Measurements from ENCODE around the gene ATP11A. TPM values are rescaled to one million over a fixed set of nuclear protein-coding genes. Genes with fewer than 3 reads are reported as not detected.

Gene ATP11A
- total RNA-seq, 1 experiment from 2014 or later, result 232 TPM

- Mint-ChIP-seq H3K36me3 (ENCODE audit: insufficient read depth, unreplicated experiment) (peaks cover 68% of the 10 kb centered on the region), H3K27ac (ENCODE audit: unreplicated experiment) (no peak overlapping the region), H3K4me1 (ENCODE audit: low read depth, unreplicated experiment) (no peaks in the 10 kb centered on the region), H3K27me3 (ENCODE audit: insufficient read depth, unreplicated experiment) (no peaks in the 10 kb centered on the region), H3K4me3 (ENCODE audit: unreplicated experiment) (no peak overlapping the region), H3K9me3 (ENCODE audit: unreplicated experiment) (no peaks in the 10 kb centered on the region)
- BruUV-seq (replicated peaks), result no TSS peak
- Histone ChIP-seq H3K4me3 (ENCODE audit: low read depth, low read length) (no peak overlapping the region), H3K9me3 (no peaks in the 10 kb centered on the region), H3K27me3 (replicated peaks; ENCODE audit: control insufficient read depth, insufficient read depth, low read length) (no peaks in the 10 kb centered on the region), H3K4me1 (no peaks in the 10 kb centered on the region), H3K36me3 (ENCODE audit: control insufficient read depth, insufficient read depth, low read length) (no peaks in the 10 kb centered on the region; the same call in 1 of the 2 replicates)
- ChIA-PET CTCF (no interaction called here), POLR2A (no interaction called here)
- intact Hi-C loops (cut with micrococcal nuclease; ENCODE audit: unreplicated experiment), result no loop called here
- no peak for DNase-seq
- TF ChIP-seq CTCF (IDR thresholded peaks at IDR 0.05; ENCODE audit: insufficient read depth in 1 of 2, low read depth in 1 of 2, low read length in 1 of 2, severe bottlenecking in 1 of 2, unreplicated experiment in 1 of 2), result no peak
Measured at GRCh38 chr13:112772539-112772909, 82.7 kb downstream of the ATP11A start.

GRCh38 chr13:112772929-112773328 lies 83.1 kb downstream of the ATP11A start:
- no peak for TF ChIP-seq CTCF (IDR thresholded peaks at IDR 0.05; ENCODE audit: insufficient read depth in 1 of 2, low read depth in 1 of 2, low read length in 1 of 2, severe bottlenecking in 1 of 2, unreplicated experiment in 1 of 2)
- Histone ChIP-seq H3K9me3 (no peaks in the 10 kb centered on the region), H3K4me1 (no peaks in the 10 kb centered on the region), H3K36me3 (ENCODE audit: control insufficient read depth, insufficient read depth, low read length) (no peaks in the 10 kb centered on the region; the same call in 1 of the 2 replicates), H3K4me3 (ENCODE audit: low read depth, low read length) (no peak overlapping the region), H3K27me3 (replicated peaks; ENCODE audit: control insufficient read depth, insufficient read depth, low read length) (no peaks in the 10 kb centered on the region)
- intact Hi-C loops (cut with micrococcal nuclease; ENCODE audit: unreplicated experiment), result no loop called here
- no peaks in the 10 kb centered on the region for H3K27me3 Mint-ChIP-seq (ENCODE audit: insufficient read depth, unreplicated experiment)
- BruUV-seq (replicated peaks), result no TSS peak
- CTCF ChIA-PET, result no interaction called here
- no peak overlapping the region for H3K4me3 Mint-ChIP-seq (ENCODE audit: unreplicated experiment)
- no peak for DNase-seq
- H3K4me1 Mint-ChIP-seq (ENCODE audit: low read depth, unreplicated experiment), result no peaks in the 10 kb centered on the region
- POLR2A ChIA-PET, result no interaction called here
- H3K9me3 Mint-ChIP-seq (ENCODE audit: unreplicated experiment), result no peaks in the 10 kb centered on the region
- H3K27ac Mint-ChIP-seq (ENCODE audit: unreplicated experiment), result no peak overlapping the region
- peaks cover 68% of the 10 kb centered on the region for H3K36me3 Mint-ChIP-seq (ENCODE audit: insufficient read depth, unreplicated experiment)

- POLR2A ChIA-PET, result no interaction called here
- no peaks in the 10 kb centered on the region for H3K4me1 ChIP-seq
- Mint-ChIP-seq H3K36me3 (ENCODE audit: insufficient read depth, unreplicated experiment) (peaks cover 67% of the 10 kb centered on the region), H3K9me3 (ENCODE audit: unreplicated experiment) (no peaks in the 10 kb centered on the region), H3K27ac (ENCODE audit: unreplicated experiment) (no peak overlapping the region), H3K4me3 (ENCODE audit: unreplicated experiment) (no peak overlapping the region), H3K27me3 (ENCODE audit: insufficient read depth, unreplicated experiment) (no peaks in the 10 kb centered on the region), H3K4me1 (ENCODE audit: low read depth, unreplicated experiment) (no peaks in the 10 kb centered on the region)
- no peaks in the 10 kb centered on the region for H3K9me3 ChIP-seq
- intact Hi-C loops (cut with micrococcal nuclease; ENCODE audit: unreplicated experiment), result no loop called here
- no peak overlapping the region for H3K4me3 ChIP-seq (ENCODE audit: low read depth, low read length)
- no peaks in the 10 kb centered on the region for H3K27me3 ChIP-seq (replicated peaks; ENCODE audit: control insufficient read depth, insufficient read depth, low read length)
- DNase-seq, result no peak
- H3K36me3 ChIP-seq (ENCODE audit: control insufficient read depth, insufficient read depth, low read length), result no peaks in the 10 kb centered on the region; the same call in 1 of the 2 replicates
- BruUV-seq (replicated peaks), result no TSS peak
- TF ChIP-seq CTCF (IDR thresholded peaks at IDR 0.05; ENCODE audit: insufficient read depth in 1 of 2, low read depth in 1 of 2, low read length in 1 of 2, severe bottlenecking in 1 of 2, unreplicated experiment in 1 of 2), result no peak
- CTCF ChIA-PET, result no interaction called here
Measured at GRCh38 chr13:112773601-112774447, 84.0 kb downstream of the ATP11A start.

Data from Caco-2 (cell line).